ENCODE results near the gene KRT25.

The KRT25 gene

DNA sequence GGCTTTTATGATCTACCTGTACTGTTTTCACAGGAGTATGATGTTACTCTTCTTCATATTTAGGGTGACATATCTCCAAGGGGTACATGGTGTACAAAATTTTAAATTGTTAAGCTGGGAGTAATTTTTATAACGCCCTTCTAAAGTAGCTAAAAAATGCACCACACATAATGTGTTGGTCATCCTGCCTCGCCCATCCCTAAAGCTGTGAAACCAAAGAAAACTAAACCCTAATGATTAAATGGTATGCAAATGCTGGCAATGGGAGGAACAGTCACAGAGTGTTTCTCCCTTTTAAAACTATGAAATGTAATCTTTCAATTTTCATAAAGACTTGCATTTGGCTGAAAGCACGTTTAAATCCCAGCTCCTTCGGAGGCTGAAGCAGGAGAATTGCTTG is 49.5 kb downstream of the KRT25 start:
- Histone ChIP-seq H3K9me3 (replicated peaks; ENCODE audit: insufficient read depth, low read length) (no peaks in the 10 kb centered on the region), H3K27ac (ENCODE audit: low read length) (no peak overlapping the region), H4K20me1 (ENCODE audit: insufficient read depth, low read length) (no peaks in the 10 kb centered on the region), H3K4me3 (ENCODE audit: low read length) (no peak overlapping the region), H3F3A (ENCODE audit: insufficient read depth, low read length) (no peaks in the 10 kb centered on the region), H3K27me3 (replicated peaks; ENCODE audit: insufficient read depth, low read length) (no peaks in the 10 kb centered on the region), H3K79me2 (ENCODE audit: low read length) (no peaks in the 10 kb centered on the region), H3K4me2 (ENCODE audit: low read depth, low read length) (no peak overlapping the region), H3K36me3 (replicated peaks; ENCODE audit: insufficient read depth, low read length) (no peaks in the 10 kb centered on the region), H3K9me2 (replicated peaks; ENCODE audit: insufficient read depth, low read length) (no peaks in the 10 kb centered on the region), H3K9ac (ENCODE audit: low read length) (no peak overlapping the region), H3K4me1 (ENCODE audit: low read length) (no peaks in the 10 kb centered on the region), H2AFZ (ENCODE audit: low read length) (no peak overlapping the region)
- no peak for TF ChIP-seq EZH2 (optimal IDR thresholded peaks at IDR 0.05; ENCODE audit: low read depth, low read length)
- TF ChIP-seq, protein P1, sequence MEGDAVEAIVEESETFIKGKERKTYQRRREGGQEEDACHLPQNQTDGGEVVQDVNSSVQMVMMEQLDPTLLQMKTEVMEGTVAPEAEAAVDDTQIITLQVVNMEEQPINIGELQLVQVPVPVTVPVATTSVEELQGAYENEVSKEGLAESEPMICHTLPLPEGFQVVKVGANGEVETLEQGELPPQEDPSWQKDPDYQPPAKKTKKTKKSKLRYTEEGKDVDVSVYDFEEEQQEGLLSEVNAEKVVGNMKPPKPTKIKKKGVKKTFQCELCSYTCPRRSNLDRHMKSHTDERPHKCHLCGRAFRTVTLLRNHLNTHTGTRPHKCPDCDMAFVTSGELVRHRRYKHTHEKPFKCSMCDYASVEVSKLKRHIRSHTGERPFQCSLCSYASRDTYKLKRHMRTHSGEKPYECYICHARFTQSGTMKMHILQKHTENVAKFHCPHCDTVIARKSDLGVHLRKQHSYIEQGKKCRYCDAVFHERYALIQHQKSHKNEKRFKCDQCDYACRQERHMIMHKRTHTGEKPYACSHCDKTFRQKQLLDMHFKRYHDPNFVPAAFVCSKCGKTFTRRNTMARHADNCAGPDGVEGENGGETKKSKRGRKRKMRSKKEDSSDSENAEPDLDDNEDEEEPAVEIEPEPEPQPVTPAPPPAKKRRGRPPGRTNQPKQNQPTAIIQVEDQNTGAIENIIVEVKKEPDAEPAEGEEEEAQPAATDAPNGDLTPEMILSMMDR (IDR thresholded peaks at IDR 0.05; ENCODE audit: low read length) = no peak
- TF ChIP-seq EZH2phosphoT487 (IDR thresholded peaks at IDR 0.05; ENCODE audit: low read length) = no peak
- no peak for DNase-seq

GRCh38 chr17:40703652-40704051 is 51.5 kb downstream of the KRT25 start, which contains the start of gene KRT24:
KRT24 (minus strand) TSS chr17:40703752; CDS start chr17:40703693, 59 bp downstream.
- H3K9me3 ChIP-seq (replicated peaks; ENCODE audit: insufficient read depth, low read length) = no peaks in the 10 kb centered on the region
- no peaks in the 10 kb centered on the region for H3K36me3 ChIP-seq (replicated peaks; ENCODE audit: insufficient read depth, low read length)
- H3F3A ChIP-seq (ENCODE audit: insufficient read depth, low read length) = no peaks in the 10 kb centered on the region
- H3K9me2 ChIP-seq (replicated peaks; ENCODE audit: insufficient read depth, low read length) = no peaks in the 10 kb centered on the region
- no peaks in the 10 kb centered on the region for H3K27me3 ChIP-seq (replicated peaks; ENCODE audit: insufficient read depth, low read length)
- H3K27ac ChIP-seq (ENCODE audit: low read length) = no peak within 1 kb of the TSS
- H3K4me1 ChIP-seq (ENCODE audit: low read length) = no peaks in the 10 kb centered on the region
- no peak within 1 kb of the TSS for H3K4me2 ChIP-seq (ENCODE audit: low read depth, low read length)
- H2AFZ ChIP-seq (ENCODE audit: low read length) = no peak within 1 kb of the TSS
- H4K20me1 ChIP-seq (ENCODE audit: insufficient read depth, low read length) = no peaks in the 10 kb centered on the region
- DNase-seq = no peak
- TF ChIP-seq, protein P1 (IDR thresholded peaks at IDR 0.05; ENCODE audit: low read length) = no peak
- no peak for TF ChIP-seq EZH2phosphoT487 (IDR thresholded peaks at IDR 0.05; ENCODE audit: low read length)
- H3K9ac ChIP-seq (ENCODE audit: low read length) = no peak within 1 kb of the TSS
- H3K4me3 ChIP-seq (ENCODE audit: low read length) = no peak within 1 kb of the TSS
- H3K79me2 ChIP-seq (ENCODE audit: low read length) = no peaks in the 10 kb centered on the region

DNA sequence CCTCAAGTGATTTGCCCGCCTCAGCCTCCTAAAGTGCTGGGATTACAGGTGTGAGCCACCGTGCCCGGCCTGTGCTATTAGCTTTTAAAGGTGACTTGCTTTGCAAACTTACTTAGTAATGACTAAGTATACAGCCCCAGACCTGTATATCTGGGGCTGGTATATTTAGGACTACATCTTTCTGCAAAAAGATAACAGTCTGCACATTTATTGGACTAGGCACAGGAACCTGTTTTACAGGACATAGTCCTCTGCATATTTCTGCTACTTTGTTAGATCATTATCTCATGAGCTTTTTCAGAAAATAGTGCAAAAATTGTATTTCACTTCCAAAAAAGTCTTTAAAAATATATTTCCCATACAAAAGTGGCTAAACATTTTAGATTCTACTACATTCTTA is 52.9 kb downstream of the KRT25 start:
- TF ChIP-seq EZH2 (optimal IDR thresholded peaks at IDR 0.05; ENCODE audit: low read depth, low read length) (no peak), EZH2phosphoT487 (IDR thresholded peaks at IDR 0.05; ENCODE audit: low read length) (no peak)
- TF ChIP-seq, protein P1 (IDR thresholded peaks at IDR 0.05; ENCODE audit: low read length) = no peak
- no peaks in the 10 kb centered on the region for H3K9me2 ChIP-seq (replicated peaks; ENCODE audit: insufficient read depth, low read length)
- no peaks in the 10 kb centered on the region for H4K20me1 ChIP-seq (ENCODE audit: insufficient read depth, low read length)
- H3K4me2 ChIP-seq (ENCODE audit: low read depth, low read length) = no peak overlapping the region
- DNase-seq = no peak
- no peaks in the 10 kb centered on the region for H3K9me3 ChIP-seq (replicated peaks; ENCODE audit: insufficient read depth, low read length)
- H3K36me3 ChIP-seq (replicated peaks; ENCODE audit: insufficient read depth, low read length) = no peaks in the 10 kb centered on the region
- no peak overlapping the region for H3K9ac ChIP-seq (ENCODE audit: low read length)
- H2AFZ ChIP-seq (ENCODE audit: low read length) = no peak overlapping the region
- no peaks in the 10 kb centered on the region for H3K27me3 ChIP-seq (replicated peaks; ENCODE audit: insufficient read depth, low read length)
- H3F3A ChIP-seq (ENCODE audit: insufficient read depth, low read length) = no peaks in the 10 kb centered on the region
- no peak overlapping the region for H3K27ac ChIP-seq (ENCODE audit: low read length)
- H3K79me2 ChIP-seq (ENCODE audit: low read length) = no peaks in the 10 kb centered on the region
- H3K4me1 ChIP-seq (ENCODE audit: low read length) = no peaks in the 10 kb centered on the region
- H3K4me3 ChIP-seq (ENCODE audit: low read length) = no peak overlapping the region

Measured in MM.1S (cell line).